ENCODE measurements around the gene CRABP1.

- TF ChIP-seq EZH2 (IDR thresholded peaks at IDR 0.05; ENCODE audit: borderline replicate concordance, low read length) (no peak), CTCF (conservative IDR thresholded peaks at IDR 0.05 in 1 of 2, IDR thresholded peaks at IDR 0.05 in 1 of 2; ENCODE audit: extremely low read depth in 1 of 2, insufficient read depth in 1 of 2, low read depth in 1 of 2, low read length in 2 of 2) (no peak)
Measured at GRCh38 chr15:78347586-78348543, 7.7 kb downstream of the CRABP1 start.

Measured in mammary epithelial cell (primary cell).